GM23248 (cell line): ENCODE measurements around the gene HAND1. TPM values are rescaled to one million over a fixed set of nuclear protein-coding genes. Genes with fewer than 3 reads are reported as not detected.

Source experiments
- DNase-seq: peaks from one replicate; pipeline ENCODE4 v3.0.0-alpha.2; 2015
- H2AFZ ChIP-seq: fragments of 200-600 bp; sonication (generic); 2 replicates; pipeline ENCODE4 v1.6.1; 2016; ENCODE audit warnings: antibody characterized with exemption
- H3F3A ChIP-seq: fragments of 200-600 bp; sonication (generic); 2 replicates; pipeline ENCODE4 v1.6.1; 2016; ENCODE audit warnings: mild to moderate bottlenecking, antibody characterized with exemption, mixed run types; ENCODE audit not compliant: insufficient read depth
- H3K27ac ChIP-seq: fragments of 200-600 bp; sonication (generic); 2 replicates; pipeline ENCODE4 v1.5.1; 2016; ENCODE audit warnings: mild to moderate bottlenecking
- H3K27me3 ChIP-seq: fragments of 200-600 bp; sonication (generic); replicated peaks from 2 replicates; pipeline ENCODE4 v1.6.1; 2016; ENCODE audit warnings: mild to moderate bottlenecking; ENCODE audit not compliant: insufficient read depth
- H3K36me3 ChIP-seq: fragments of 200-600 bp; sonication (generic); 2 replicates; pipeline ENCODE4 v1.6.1; 2016; ENCODE audit warnings: low read depth, mild to moderate bottlenecking
- H3K4me1 ChIP-seq: fragments of 200-600 bp; sonication (generic); 2 replicates; pipeline ENCODE4 v1.6.1; 2016; ENCODE audit warnings: mild to moderate bottlenecking; ENCODE audit not compliant: insufficient read depth
- H3K4me2 ChIP-seq: fragments of 200-600 bp; sonication (generic); one replicate; pipeline ENCODE4 v1.6.1; 2016; ENCODE audit warnings: mild to moderate bottlenecking; ENCODE audit not compliant: unreplicated experiment
- H3K4me3 ChIP-seq: fragments of 200-600 bp; sonication (generic); 2 replicates; pipeline ENCODE4 v1.5.1; 2016; ENCODE audit warnings: mild to moderate bottlenecking
- H3K79me2 ChIP-seq: fragments of 200-600 bp; sonication (generic); 2 replicates; pipeline ENCODE4 v1.6.1; 2016; ENCODE audit warnings: mild to moderate bottlenecking; ENCODE audit not compliant: insufficient read depth
- H3K9ac ChIP-seq: fragments of 200-600 bp; sonication (generic); 2 replicates; pipeline ENCODE4 v1.6.1; 2016; ENCODE audit warnings: mild to moderate bottlenecking
- H3K9me2 ChIP-seq: fragments of 200-600 bp; sonication (generic); 2 replicates; pipeline ENCODE4 v1.6.1; 2016; ENCODE audit warnings: mixed run types, mild to moderate bottlenecking, moderate library complexity; ENCODE audit not compliant: insufficient read depth
- H3K9me3 ChIP-seq: fragments of 200-600 bp; sonication (generic); one replicate; pipeline ENCODE4 v1.6.1; 2017; ENCODE audit warnings: low read depth
- H4K20me1 ChIP-seq: fragments of 200-600 bp; sonication (generic); 2 replicates; pipeline ENCODE4 v1.6.0; 2016; ENCODE audit not compliant: insufficient read depth
- EZH2 ChIP-seq: fragments of 200-600 bp; sonication (generic); IDR thresholded peaks from 2 replicates; pipeline ENCODE4 v1.6.1; 2018; ENCODE audit warnings: antibody characterized with exemption, mild to moderate bottlenecking; ENCODE audit not compliant: insufficient read depth, poor library complexity, severe bottlenecking
- EZH2phosphoT487 ChIP-seq: fragments of 200-600 bp; sonication (generic); IDR thresholded peaks from 2 replicates; pipeline ENCODE4 v1.6.1; 2018; ENCODE audit warnings: antibody characterized with exemption, moderate library complexity, mild to moderate bottlenecking, low read depth; ENCODE audit not compliant: insufficient read depth
- WGBS, 2 experiments: methylation state at CpG; one replicate each; pipeline ENCODE4 v1.1.6; 2015 to 2017; ENCODE audit warnings: low lambda C conversion rate in 2 of 2, low coverage in 1 of 2; ENCODE audit errors: missing lambda C conversion rate in 2 of 2; 5-methylcytosine and 5-hydroxymethylcytosine counted together
- in situ Hi-C: fragments of 300-500 bp; cut with MboI; formaldehyde crosslinking; loops from 2 replicates; pipeline ENCODE4 v1.15.0; 2020
- polyA plus RNA-seq: library from polyadenylated mRNA; unstranded; fragments of >200 nt; fragmentation: Nextera tagmentation; extraction: Ambion mirVana; gene quantifications from 2 replicates; pipeline ENCODE4 v1.2.1, GENCODE V29; 2016
- total RNA-seq: library from RNA; depleted of rRNA; stranded (reverse); fragments of >200 nt; shearing (Covaris generic); gene quantifications from 2 replicates; pipeline ENCODE4 v1.2.3, GENCODE V29; 2014

HAND1 gene
- total and polyA plus RNA-seq, 2 experiments from 2014 or later = not detected

DNA sequence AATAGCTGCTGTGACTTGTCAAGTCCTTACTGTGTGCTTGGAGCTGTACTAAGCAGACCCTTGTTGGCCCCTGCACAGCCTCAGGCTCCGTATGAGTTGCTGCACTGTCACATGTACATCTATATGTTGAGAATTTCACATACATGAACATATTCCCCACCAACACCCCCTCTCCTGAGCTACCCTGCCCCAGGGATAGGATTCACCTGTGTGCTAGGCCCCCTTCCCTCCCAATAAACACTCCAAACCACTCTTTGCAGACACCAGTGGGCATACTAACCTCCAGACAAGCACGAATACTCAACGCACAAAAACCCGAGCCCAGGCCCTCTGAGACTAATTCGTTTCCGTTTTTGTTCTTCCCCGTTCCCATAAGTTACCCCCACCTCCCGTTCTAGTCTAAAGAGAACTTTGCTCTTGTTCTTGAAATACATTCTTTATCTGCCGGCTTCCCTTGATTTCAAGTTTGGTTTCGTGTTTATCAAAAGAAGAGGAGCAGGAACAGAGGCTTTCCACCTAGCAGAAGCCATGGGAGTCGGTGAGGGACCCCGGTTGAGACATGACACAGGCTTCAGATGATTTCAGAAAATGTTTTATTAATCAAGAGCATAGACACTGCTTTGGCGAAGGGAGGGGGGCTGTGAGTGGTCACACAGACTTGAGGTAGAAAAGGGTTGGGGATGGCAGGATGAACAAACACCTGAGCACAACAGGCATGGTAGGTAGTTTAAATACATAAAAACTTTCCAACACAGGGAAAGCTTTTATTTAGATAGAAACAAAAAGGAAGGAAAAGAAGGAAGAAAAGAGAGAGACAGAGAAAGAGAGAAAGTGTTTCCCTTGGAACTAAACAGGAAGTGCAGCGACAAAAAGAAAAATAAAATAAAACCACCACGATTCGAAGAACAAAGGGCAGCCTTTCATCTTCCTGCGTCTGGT, 3.4 kb downstream of the HAND1 start:
- no peaks in the 10 kb centered on the region for H3K4me1 ChIP-seq
- 36 to 37% methylated on average over 17 of the region's 17 CpGs for WGBS, 2 experiments
- H3K79me2 ChIP-seq = no peaks in the 10 kb centered on the region
- 0 out of 2 replicates have a peak, but pooled peaks cover 4% of the 10 kb centered on the region for H3F3A ChIP-seq
- no peak overlapping the region for H3K4me2 ChIP-seq
- H3K9me3 ChIP-seq = no peaks in the 10 kb centered on the region
- no peak for DNase-seq
- H3K9ac ChIP-seq = no peak overlapping the region
- H3K27me3 ChIP-seq = peaks cover 98% of the 10 kb centered on the region
- H3K9me2 ChIP-seq = no peaks in the 10 kb centered on the region
- H3K36me3 ChIP-seq = no peaks in the 10 kb centered on the region
- H4K20me1 ChIP-seq = no peaks in the 10 kb centered on the region
- in situ Hi-C loops = loop anchor here (25.0 kb wide), 1 partner anchor 338 kb away; no protein-coding TSS in a partner anchor
- no peak overlapping the region for H2AFZ ChIP-seq
- no peak overlapping the region for H3K4me3 ChIP-seq
- H3K27ac ChIP-seq = no peak overlapping the region
- TF ChIP-seq EZH2phosphoT487 = no peak
- no peak for TF ChIP-seq EZH2

DNA sequence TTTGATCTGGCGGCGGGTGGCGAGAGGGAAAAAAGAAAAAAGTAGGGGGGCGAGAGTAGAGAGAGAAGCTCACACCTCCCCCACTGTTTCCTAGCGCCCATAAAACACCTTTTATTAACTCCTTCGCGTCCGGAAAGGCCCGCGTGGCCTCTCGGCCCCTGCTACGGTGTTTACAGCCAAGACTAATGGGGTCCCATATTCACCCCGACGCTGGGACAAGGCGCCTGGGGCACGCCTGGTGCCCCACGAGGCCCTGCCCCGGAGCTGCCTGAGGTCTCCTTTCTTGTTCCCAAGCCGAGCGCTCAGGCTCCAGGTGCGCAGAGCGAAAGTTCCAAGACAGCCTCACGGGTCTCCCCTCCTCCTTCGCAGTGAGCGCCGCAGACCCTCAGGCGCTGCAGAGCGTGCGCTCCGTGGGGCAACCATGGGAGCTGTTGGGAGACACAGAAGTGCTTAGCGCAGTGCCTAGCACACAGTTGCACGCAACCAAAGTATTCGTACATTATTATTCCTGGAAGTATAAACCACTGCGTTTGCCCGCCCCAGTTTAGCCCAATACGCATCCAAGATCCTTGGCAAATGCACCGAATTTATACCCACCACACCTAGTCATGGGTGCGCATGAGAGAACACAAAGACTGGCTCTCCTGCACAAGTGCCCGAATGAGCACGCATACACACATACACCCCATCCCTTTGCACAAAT, 4.3 kb downstream of the HAND1 start:
- Histone ChIP-seq H3K36me3 (no peaks in the 10 kb centered on the region), H3F3A (0 out of 2 replicates have a peak, but pooled peaks cover 4% of the 10 kb centered on the region), H3K79me2 (no peaks in the 10 kb centered on the region), H3K4me1 (no peaks in the 10 kb centered on the region), H4K20me1 (no peaks in the 10 kb centered on the region), H2AFZ (no peak overlapping the region), H3K27me3 (peaks cover 89% of the 10 kb centered on the region), H3K4me3 (no peak overlapping the region), H3K27ac (no peak overlapping the region), H3K9ac (no peak overlapping the region), H3K4me2 (no peak overlapping the region), H3K9me2 (no peaks in the 10 kb centered on the region), H3K9me3 (no peaks in the 10 kb centered on the region)
- 18 to 21% methylated on average over 39 to 40 of the region's 40 CpGs for WGBS, 2 experiments
- no peak for DNase-seq
- in situ Hi-C loops = loop anchor here (25.0 kb wide), 1 partner anchor 339 kb away; no protein-coding TSS in a partner anchor
- TF ChIP-seq EZH2 = no peak
- TF ChIP-seq EZH2phosphoT487 = no peak

DNA sequence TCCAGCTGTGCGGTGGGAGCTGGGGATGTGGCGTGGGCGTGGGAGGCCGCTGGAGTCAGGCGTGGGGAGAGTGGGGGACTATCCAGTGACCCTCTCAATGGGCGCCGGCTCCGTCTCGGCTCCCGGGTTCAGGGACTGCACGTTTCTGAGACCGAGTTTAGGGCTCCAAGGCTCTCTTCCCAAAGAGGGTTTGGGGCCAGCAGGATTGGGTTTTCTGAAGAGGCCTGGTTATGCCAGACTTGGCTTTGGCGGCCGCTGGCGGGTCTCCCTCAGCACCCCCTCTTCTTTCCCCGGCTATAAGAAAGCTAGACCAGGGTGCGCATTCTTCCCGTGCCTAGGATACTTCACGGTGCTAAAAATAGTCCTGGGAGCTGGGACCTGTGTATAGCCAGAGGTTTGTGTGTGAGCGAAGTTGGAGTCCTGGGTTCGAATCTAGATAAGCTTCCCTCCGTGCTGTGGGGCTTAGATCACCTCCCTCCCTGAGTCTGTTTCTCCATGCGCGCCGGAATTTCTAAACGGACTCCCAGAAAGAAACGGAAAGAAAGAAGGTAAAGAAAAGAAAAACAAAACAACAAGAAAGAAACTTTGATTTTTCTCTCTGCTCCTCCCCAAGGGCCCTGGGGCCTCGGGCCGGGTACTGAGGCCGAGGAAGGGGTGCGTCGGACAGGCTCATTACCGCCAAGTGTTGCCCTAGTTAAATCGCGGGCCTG, 5.0 kb downstream of the HAND1 start:
- no peaks in the 10 kb centered on the region for H3K9me3 ChIP-seq
- H3K27ac ChIP-seq = no peak overlapping the region
- no peaks in the 10 kb centered on the region for H3K36me3 ChIP-seq
- H4K20me1 ChIP-seq = no peaks in the 10 kb centered on the region
- no peaks in the 10 kb centered on the region for H3K4me1 ChIP-seq
- no peaks in the 10 kb centered on the region for H3K9me2 ChIP-seq
- DNase-seq = no peak
- no peak overlapping the region for H3K9ac ChIP-seq
- no peaks in the 10 kb centered on the region for H3K79me2 ChIP-seq
- H3K4me2 ChIP-seq = no peak overlapping the region
- H3K27me3 ChIP-seq = peaks cover 82% of the 10 kb centered on the region
- H3F3A ChIP-seq = 0 out of 2 replicates have a peak, but pooled peaks cover 4% of the 10 kb centered on the region
- no peak overlapping the region for H2AFZ ChIP-seq
- in situ Hi-C loops = loop anchor here (25.0 kb wide), 1 partner anchor 339 kb away; no protein-coding TSS in a partner anchor
- no peak overlapping the region for H3K4me3 ChIP-seq
- TF ChIP-seq EZH2phosphoT487 (0 out of 2 replicates have a peak, but pooled peaks have one; percentile 23), EZH2 (no peak)
- 17 to 22% methylated on average over 35 of the region's 35 CpGs for WGBS, 2 experiments
